T-cell (primary cell): ENCODE data around the gene MAN1C1. TPM values are rescaled to one million over a fixed set of nuclear protein-coding genes. Genes with fewer than 3 reads are reported as not detected.
"Not testable (repeated sequence)": the region's sequence is repeated elsewhere in the genome, so short reads cannot be mapped to it uniquely, and the experiment has no call there.

Source experiments
- ATAC-seq, 4 experiments: fragments of 200-7000 bp in 3 of 4; fragments of 150-1000 bp in 1 of 4; cut with Tn5 transposase; replicated peaks in 1 of 4; 1 replicate in 3 of 4; 2 replicates in 1 of 4; pipeline ENCODE4 v1.10.0; 2021; ENCODE audit warnings: moderate library complexity in 3 of 4, mild to moderate bottlenecking in 2 of 4, moderate number of reproducible peaks in 1 of 4
- CTCF ChIA-PET, 2 donors: fragments of 300-600 bp; sonication (Branson Sonifier 250); formaldehyde crosslinking; loops; one replicate each; lab custom pipeline; 2022; ENCODE audit warnings: antibody characterized with exemption in 2 of 2; lab: Charles Lee
- POLR2A ChIA-PET, 2 donors: fragments of 300-600 bp; sonication (Branson Sonifier 250); formaldehyde crosslinking; loops; one replicate each; lab custom pipeline; 2022; ENCODE audit warnings: antibody characterized with exemption in 2 of 2; lab: Charles Lee
- DNase-seq, 35 experiments: peaks; one replicate each; pipeline versions ENCODE4 v3.0.0 to v3.0.0-alpha.2; 2013 to 2023
- H3K27ac ChIP-seq: one replicate; pipeline ENCODE4 v1.5.1; 2013; ENCODE audit warnings: low read length
- H3K27me3 ChIP-seq, 2 experiments: replicated peaks in 1 of 2; 1 replicate in 1 of 2; 2 replicates in 1 of 2; pipeline versions ENCODE4 v1.6.1 to v1.7.0; 2013; ENCODE audit warnings: low read length in 1 of 2, mixed read lengths in 1 of 2; ENCODE audit not compliant: control insufficient read depth in 2 of 2, insufficient read depth in 2 of 2; ENCODE audit errors: extremely low read depth in 1 of 2
- H3K36me3 ChIP-seq, 2 donors: 1 replicate in 1 of 2; 2 replicates in 1 of 2; pipeline versions ENCODE4 v1.6.1 to v1.7.0; 2013; ENCODE audit warnings: low read length in 1 of 2; ENCODE audit not compliant: control insufficient read depth in 2 of 2, insufficient read depth in 1 of 2; ENCODE audit errors: extremely low read depth in 1 of 2
- H3K4me1 ChIP-seq, 2 experiments: 1 replicate in 1 of 2; 2 replicates in 1 of 2; pipeline versions ENCODE4 v1.6.1 to v1.7.0; 2013; ENCODE audit warnings: low read length in 2 of 2, mixed read lengths in 1 of 2; ENCODE audit not compliant: insufficient read depth in 2 of 2, control insufficient read depth in 1 of 2; ENCODE audit errors: extremely low read depth in 1 of 2
- H3K4me3 ChIP-seq, 2 donors: 1 replicate in 1 of 2; 2 replicates in 1 of 2; pipeline versions ENCODE4 v1.5.1 to v1.7.0; 2013; ENCODE audit warnings: mild to moderate bottlenecking in 2 of 2, low read length in 1 of 2, moderate library complexity in 1 of 2; ENCODE audit not compliant: control insufficient read depth in 1 of 2; ENCODE audit errors: extremely low read depth in 1 of 2
- H3K9me3 ChIP-seq: 2 replicates; pipeline ENCODE4 v1.7.0; 2013
- H3K27ac Mint-ChIP-seq, 2 donors: one replicate each; pipeline ENCODE4 v1.8.0; 2020 to 2021; ENCODE audit warnings: mild to moderate bottlenecking in 2 of 2, mixed read lengths in 2 of 2
- H3K27me3 Mint-ChIP-seq, 2 donors: one replicate each; pipeline ENCODE4 v1.8.0; 2021 to 2022; ENCODE audit warnings: mixed read lengths in 2 of 2
- H3K36me3 Mint-ChIP-seq: one replicate; pipeline ENCODE4 v1.8.0; 2021; ENCODE audit warnings: mixed read lengths
- H3K4me1 Mint-ChIP-seq, 3 donors: one replicate each; pipeline ENCODE4 v1.8.0; 2020 to 2022; ENCODE audit warnings: mixed read lengths in 3 of 3, mild to moderate bottlenecking in 1 of 3
- H3K4me3 Mint-ChIP-seq, 3 donors: one replicate each; pipeline ENCODE4 v1.8.0; 2020 to 2022; ENCODE audit warnings: mild to moderate bottlenecking in 3 of 3, mixed read lengths in 3 of 3, moderate library complexity in 3 of 3
- H3K9me3 Mint-ChIP-seq, 3 donors: one replicate each; pipeline ENCODE4 v1.8.0; 2020 to 2022; ENCODE audit warnings: mixed read lengths in 3 of 3
- WGBS: methylation state at CpG from one replicate; pipeline ENCODE4 v1.1.5; 2013; ENCODE audit warnings: missing lambda C conversion rate; ENCODE audit not compliant: insufficient coverage; 5-methylcytosine and 5-hydroxymethylcytosine counted together
- total RNA-seq, 35 experiments: library from RNA in 6 of 35; stranded (reverse) in 6 of 35; fragments of 120-200 nt in 1 of 35; gene quantifications; one replicate each; pipeline versions ENCODE4 v1.2.1 to v1.2.4 and lab custom pipeline; 2013 to 2026

The MAN1C1 gene
- total RNA-seq, 5 donors from 2014 or later (not counting 1 experiment from before 2014, with no cell fraction given) = 57.5 to 90.5 (median 65.5) TPM

DNA sequence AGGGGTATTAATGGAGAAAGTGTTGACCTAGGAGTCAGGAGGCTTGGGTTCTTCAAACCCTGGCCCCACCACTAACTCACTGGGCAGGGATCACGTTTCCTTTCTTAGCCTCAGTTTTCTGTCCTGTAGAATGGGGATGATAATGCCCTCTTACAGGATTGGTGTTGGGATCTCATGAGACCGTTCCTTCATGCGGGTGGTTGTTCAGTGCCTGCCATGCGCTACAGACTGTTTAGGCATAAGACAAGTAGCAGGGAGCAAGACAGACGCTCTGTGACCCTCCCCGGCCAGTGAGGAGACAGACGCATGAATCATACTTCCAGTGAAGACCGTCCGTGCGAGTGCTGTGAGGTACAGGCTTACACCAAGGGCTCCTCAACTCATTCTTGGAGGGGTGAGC, 81.7 kb downstream of the MAN1C1 start:
- peaks cover 0 to 3% of the 10 kb centered on the region in 2 experiments for H3K27me3 ChIP-seq
- Mint-ChIP-seq H3K36me3 (peaks cover 4% of the 10 kb centered on the region), H3K9me3 (no peaks in the 10 kb centered on the region), H3K4me3 (peak overlapping the region in 1 of 3 donors; percentile 35), H3K4me1 (peaks cover 44 to 58% (median 57%) of the 10 kb centered on the region in 3 donors), H3K27me3 (no peaks in the 10 kb centered on the region), H3K27ac (peak overlapping the region; percentile 26 to 59)
- peaks cover 26 to 44% of the 10 kb centered on the region in 2 experiments for H3K4me1 ChIP-seq
- DNase-seq = no peak
- ChIA-PET CTCF (interaction anchor here in 1 of 2 donors (1.2 to 1.5 kb wide), 2 partner anchors 56 to 79 kb away, joined by 3 read pairs; no protein-coding TSS in a partner anchor), POLR2A (interaction anchor here in 1 of 2 donors (0.7 kb wide), 1 partner anchor 50 kb away, joined by 8 read pairs; no protein-coding TSS in a partner anchor)
- H3K4me3 ChIP-seq = no peak overlapping the region
- no peak for ATAC-seq
- H3K27ac ChIP-seq = no peak overlapping the region
- 98% methylated on average over 9 of the region's 10 CpGs for WGBS
- H3K9me3 ChIP-seq = no peaks in the 10 kb centered on the region
- peaks cover 0 to 5% of the 10 kb centered on the region in 2 donors for H3K36me3 ChIP-seq

DNA sequence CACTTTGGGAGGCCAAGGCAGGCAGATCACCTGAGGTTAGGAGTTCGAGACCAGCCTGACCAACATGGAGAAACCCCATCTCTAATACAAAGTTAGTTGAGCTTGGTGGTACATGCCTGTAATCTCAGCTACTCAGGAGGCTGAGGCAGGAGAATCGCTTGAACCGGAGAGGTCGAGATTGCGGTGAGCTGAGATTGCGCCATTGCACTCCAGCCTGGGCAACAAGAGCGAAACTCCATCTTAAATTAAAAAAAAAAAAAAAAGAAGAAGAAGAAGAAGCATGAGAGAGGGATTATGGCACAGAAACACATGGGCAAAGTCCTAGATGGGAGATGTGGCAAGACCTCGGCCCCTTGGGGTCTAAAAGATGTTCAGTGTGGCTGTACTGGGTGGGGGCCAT, 82.5 kb downstream of the MAN1C1 start:
- not testable (repeated sequence) for H3K9me3 ChIP-seq, H3K27me3 ChIP-seq, H3K9me3 Mint-ChIP-seq, H3K27me3 Mint-ChIP-seq, H3K36me3 Mint-ChIP-seq, H3K27ac Mint-ChIP-seq, H3K36me3 ChIP-seq, H3K27ac ChIP-seq, H3K4me3 ChIP-seq, H3K4me3 Mint-ChIP-seq, DNase-seq, ATAC-seq
- peaks cover 32 to 52% of the 10 kb centered on the region in 2 experiments for H3K4me1 ChIP-seq
- ChIA-PET CTCF (interaction anchor here (0.7 kb wide), 2 partner anchors 148 to 251 kb away, joined by 3 to 5 read pairs; no protein-coding TSS in a partner anchor), POLR2A (interaction anchor here in 1 of 2 donors (0.6 kb wide), 2 partner anchors 148 to 803 kb away, joined by 3 to 8 read pairs; no protein-coding TSS in a partner anchor)
- WGBS = no CpG with 5 or more reads among the region's 8 CpGs
- peaks cover 48 to 61% (median 60%) of the 10 kb centered on the region in 3 donors for H3K4me1 Mint-ChIP-seq

DNA sequence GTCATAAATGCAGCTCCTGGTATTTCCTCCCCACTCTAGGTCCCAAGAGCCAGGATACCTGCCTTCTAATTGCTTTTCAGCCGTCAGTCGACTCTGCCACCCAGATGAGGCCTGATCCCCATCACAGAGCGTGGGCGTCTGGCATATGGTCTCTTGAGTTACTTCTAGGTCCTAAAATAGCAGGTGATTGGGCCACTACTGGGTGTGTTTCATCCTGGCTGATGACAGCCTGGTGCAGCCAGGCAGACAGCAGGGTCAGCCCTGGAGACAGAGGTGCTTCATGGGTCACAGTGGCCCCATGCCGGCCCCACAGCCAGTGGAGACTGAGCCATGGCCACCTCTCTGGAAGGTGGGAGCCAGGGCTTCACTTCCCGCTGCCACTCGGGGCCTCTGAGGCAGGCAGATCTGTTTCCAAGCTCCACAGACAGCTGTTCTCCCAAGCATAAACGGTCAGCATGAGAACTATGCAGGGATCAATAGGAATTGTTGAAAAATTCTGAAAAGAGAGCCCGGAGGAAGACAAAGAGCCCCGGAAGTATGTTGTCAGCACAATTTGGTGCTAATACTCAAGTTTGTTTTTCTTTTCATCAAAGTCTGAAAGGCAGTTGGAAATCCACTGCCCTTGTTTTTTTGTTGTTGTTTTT, 83.0 kb downstream of the MAN1C1 start:
- peak overlapping the region in 1 of 2 donors; percentile 16 for H3K27ac Mint-ChIP-seq
- WGBS = 89% methylated on average over 10 of the region's 10 CpGs
- no peak overlapping the region for H3K4me3 Mint-ChIP-seq

DNA sequence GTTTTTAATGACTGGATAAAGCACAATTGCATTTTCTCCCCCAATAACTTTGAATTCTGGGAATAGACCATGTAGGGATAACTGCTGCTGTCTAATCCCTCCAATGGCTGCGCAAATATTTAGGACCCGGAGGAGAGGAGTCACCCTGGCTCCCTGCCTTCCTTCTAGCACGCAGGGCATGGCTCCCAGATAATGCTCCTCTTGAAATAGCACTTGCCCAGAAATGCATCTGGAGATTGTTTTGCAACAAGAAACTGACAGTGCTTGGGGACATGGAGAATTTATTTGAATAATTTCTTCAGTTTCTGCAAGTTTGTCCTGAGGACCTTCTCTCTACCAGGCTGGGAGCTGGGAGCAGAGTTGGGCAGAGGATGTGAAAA, 83.5 kb downstream of the MAN1C1 start:
- peak overlapping the region in 1 of 2 donors; percentile 25 for H3K27ac Mint-ChIP-seq
- no peaks in the 10 kb centered on the region for H3K9me3 ChIP-seq
- ChIA-PET POLR2A (no interaction called here), CTCF (no interaction called here)
- ATAC-seq (no peak), DNase-seq (no peak)
- peaks cover 4% of the 10 kb centered on the region for H3K36me3 Mint-ChIP-seq
- H3K4me1 Mint-ChIP-seq = peaks cover 52 to 65% (median 62%) of the 10 kb centered on the region in 3 donors
- WGBS = 100% methylated on average over 2 of the region's 3 CpGs
- peaks cover 0 to 8% of the 10 kb centered on the region in 2 experiments for H3K27me3 ChIP-seq
- H3K4me3 Mint-ChIP-seq = no peak overlapping the region
- H3K4me3 ChIP-seq = no peak overlapping the region
- H3K9me3 Mint-ChIP-seq = no peaks in the 10 kb centered on the region
- H3K4me1 ChIP-seq = peaks cover 40 to 61% of the 10 kb centered on the region in 2 experiments
- H3K27ac ChIP-seq = no peak overlapping the region
- H3K36me3 ChIP-seq = peaks cover 0 to 2% of the 10 kb centered on the region in 2 donors
- H3K27me3 Mint-ChIP-seq = no peaks in the 10 kb centered on the region

More for the DNA sequence above, 83.0 kb downstream of the MAN1C1 start:
- no peak overlapping the region for H3K4me3 ChIP-seq
- ChIA-PET POLR2A (interaction anchor here in 1 of 2 donors (0.6 kb wide), 1 partner anchor 803 kb away, joined by 8 read pairs; no protein-coding TSS in a partner anchor), CTCF (interaction anchor here in 1 of 2 donors (0.7 kb wide), 1 partner anchor 252 kb away, joined by 3 read pairs; no protein-coding TSS in a partner anchor)
- no peak for DNase-seq
- peaks cover 36 to 57% of the 10 kb centered on the region in 2 experiments for H3K4me1 ChIP-seq
- H3K27ac ChIP-seq = no peak overlapping the region
- Mint-ChIP-seq H3K36me3 (peaks cover 4% of the 10 kb centered on the region), H3K27me3 (no peaks in the 10 kb centered on the region), H3K9me3 (no peaks in the 10 kb centered on the region), H3K4me1 (peaks cover 50 to 64% (median 60%) of the 10 kb centered on the region in 3 donors)
- H3K9me3 ChIP-seq = no peaks in the 10 kb centered on the region
- peaks cover 0 to 2% of the 10 kb centered on the region in 2 donors for H3K36me3 ChIP-seq
- H3K27me3 ChIP-seq = peaks cover 0 to 8% of the 10 kb centered on the region in 2 experiments
- no peak for ATAC-seq

DNA sequence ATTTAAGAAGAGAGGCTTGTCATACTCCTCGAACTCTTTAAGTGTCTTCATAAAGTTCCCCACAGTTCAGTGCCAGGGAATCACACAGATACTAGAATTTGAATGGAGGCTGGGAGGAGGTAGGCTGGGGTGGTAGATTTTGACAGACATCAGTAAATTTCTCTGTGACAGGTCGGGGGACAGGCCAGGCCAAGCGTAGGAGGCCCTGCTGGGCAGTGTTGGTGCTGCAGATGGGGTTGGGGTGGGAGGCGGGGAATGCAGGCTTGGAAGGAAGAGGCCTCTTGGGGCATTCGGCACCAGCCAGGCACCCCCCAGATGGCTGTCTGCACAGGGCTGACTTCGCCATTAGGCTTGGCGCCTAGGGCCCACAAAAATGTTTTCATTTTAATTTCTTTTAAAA, 84.0 kb downstream of the MAN1C1 start:
- H3K36me3 ChIP-seq = peaks cover 0 to 2% of the 10 kb centered on the region in 2 donors
- Mint-ChIP-seq H3K27me3 (no peaks in the 10 kb centered on the region), H3K4me1 (peaks cover 52 to 65% (median 62%) of the 10 kb centered on the region in 3 donors), H3K9me3 (no peaks in the 10 kb centered on the region), H3K4me3 (no peak overlapping the region), H3K36me3 (peaks cover 4% of the 10 kb centered on the region), H3K27ac (peak overlapping the region in 1 of 2 donors; percentile 25)
- DNase-seq = no peak
- H3K27ac ChIP-seq = no peak overlapping the region
- ChIA-PET CTCF (no interaction called here), POLR2A (no interaction called here)
- no peak for ATAC-seq
- no peaks in the 10 kb centered on the region for H3K9me3 ChIP-seq
- peaks cover 41 to 58% of the 10 kb centered on the region in 2 experiments for H3K4me1 ChIP-seq
- no peak overlapping the region for H3K4me3 ChIP-seq
- 98% methylated on average over 5 of the region's 7 CpGs for WGBS
- peaks cover 0 to 8% of the 10 kb centered on the region in 2 experiments for H3K27me3 ChIP-seq

DNA sequence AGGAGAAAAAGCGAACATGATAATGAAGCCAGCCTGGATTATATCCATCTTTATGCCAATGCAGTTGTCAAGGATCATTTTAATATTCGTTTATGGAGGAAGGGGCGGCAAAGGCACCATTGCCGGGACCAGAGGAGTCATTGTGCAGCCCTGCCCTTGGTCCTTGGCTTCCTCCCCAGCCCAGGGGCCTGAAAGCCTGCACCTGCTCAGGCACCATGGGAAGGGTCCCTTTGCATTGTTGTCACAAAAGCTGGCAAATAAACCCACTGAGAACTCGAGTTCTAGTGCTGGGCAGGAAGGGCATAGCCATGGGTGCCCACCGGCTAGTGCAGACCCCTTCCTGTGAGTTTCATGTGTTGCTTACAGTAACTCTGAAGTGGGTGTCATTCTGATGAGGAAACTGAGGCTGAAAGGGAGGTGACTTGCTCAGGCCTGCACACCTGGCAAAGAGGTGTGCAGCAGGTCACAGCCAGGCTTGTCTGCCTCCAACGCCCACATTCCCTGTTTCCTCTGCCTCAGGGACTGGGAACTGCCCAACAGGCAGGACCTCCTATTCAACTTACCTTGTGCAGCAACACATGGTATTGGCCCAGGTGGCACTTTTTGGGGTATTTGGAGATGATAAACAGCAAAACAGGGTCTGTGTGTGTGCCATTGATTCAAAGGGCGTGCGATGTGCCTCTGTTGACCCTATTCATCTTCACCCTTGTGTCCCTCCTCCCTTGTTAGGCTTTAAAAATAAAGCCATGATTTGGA, 84.6 kb downstream of the MAN1C1 start:
- peaks cover 46 to 62% (median 59%) of the 10 kb centered on the region in 3 donors for H3K4me1 Mint-ChIP-seq
- CTCF ChIA-PET = no interaction called here
- H3K27me3 ChIP-seq = peaks cover 0 to 8% of the 10 kb centered on the region in 2 experiments
- H3K27me3 Mint-ChIP-seq = no peaks in the 10 kb centered on the region
- no peak overlapping the region for H3K4me3 ChIP-seq
- no peak overlapping the region for H3K4me3 Mint-ChIP-seq
- 85% methylated on average over 8 of the region's 9 CpGs for WGBS
- POLR2A ChIA-PET = no interaction called here
- no peaks in the 10 kb centered on the region for H3K9me3 ChIP-seq
- H3K27ac ChIP-seq = no peak overlapping the region
- ATAC-seq (no peak), DNase-seq (no peak)
- H3K36me3 ChIP-seq = peaks cover 0 to 2% of the 10 kb centered on the region in 2 donors
- no peaks in the 10 kb centered on the region for H3K9me3 Mint-ChIP-seq
- H3K36me3 Mint-ChIP-seq = peaks cover 4% of the 10 kb centered on the region
- H3K4me1 ChIP-seq = peaks cover 37 to 58% of the 10 kb centered on the region in 2 experiments
- no peak overlapping the region for H3K27ac Mint-ChIP-seq
